Chondrocyte (in vitro differentiated cells): ENCODE results near the gene GTF2F2. TPM values are rescaled to one million over a fixed set of nuclear protein-coding genes. Genes with fewer than 3 reads are reported as not detected.

Experiments
- DNase-seq: peaks from one replicate; pipeline ENCODE4 v3.0.0; 2021; ENCODE audit warnings: mixed read lengths, low spot score
- H3K27ac Mint-ChIP-seq: one replicate; pipeline ENCODE4 v1.8.0; 2021; ENCODE audit warnings: mild to moderate bottlenecking, moderate library complexity, mixed read lengths; ENCODE audit not compliant: unreplicated experiment
- H3K27me3 Mint-ChIP-seq: 2 replicates; pipeline ENCODE4 v1.8.0; 2021; ENCODE audit warnings: low read depth, mixed read lengths
- H3K36me3 Mint-ChIP-seq: 2 replicates; pipeline ENCODE4 v1.8.0; 2021; ENCODE audit warnings: low read depth, mixed read lengths
- H3K4me1 Mint-ChIP-seq: 2 replicates; pipeline ENCODE4 v1.8.0; 2021; ENCODE audit warnings: low read depth, mild to moderate bottlenecking, mixed read lengths
- H3K4me3 Mint-ChIP-seq: one replicate; pipeline ENCODE4 v1.8.0; 2021; ENCODE audit warnings: mild to moderate bottlenecking, moderate library complexity, mixed read lengths; ENCODE audit not compliant: unreplicated experiment
- H3K9me3 Mint-ChIP-seq: 2 replicates; pipeline ENCODE4 v1.8.0; 2021; ENCODE audit warnings: low read depth, mixed read lengths
- CTCF ChIP-seq: fragments of 200-600 bp; sonication (generic); IDR thresholded peaks from 2 replicates; pipeline ENCODE4 v1.5.0; 2021; ENCODE audit warnings: antibody characterized with exemption, mild to moderate bottlenecking, moderate library complexity
- total RNA-seq: library from RNA; stranded (reverse); gene quantifications from 3 replicates; pipeline ENCODE4 v1.2.1, GENCODE V29; 2021

The GTF2F2 gene
- total RNA-seq, 1 donor from 2014 or later: 15.6 TPM

DNA sequence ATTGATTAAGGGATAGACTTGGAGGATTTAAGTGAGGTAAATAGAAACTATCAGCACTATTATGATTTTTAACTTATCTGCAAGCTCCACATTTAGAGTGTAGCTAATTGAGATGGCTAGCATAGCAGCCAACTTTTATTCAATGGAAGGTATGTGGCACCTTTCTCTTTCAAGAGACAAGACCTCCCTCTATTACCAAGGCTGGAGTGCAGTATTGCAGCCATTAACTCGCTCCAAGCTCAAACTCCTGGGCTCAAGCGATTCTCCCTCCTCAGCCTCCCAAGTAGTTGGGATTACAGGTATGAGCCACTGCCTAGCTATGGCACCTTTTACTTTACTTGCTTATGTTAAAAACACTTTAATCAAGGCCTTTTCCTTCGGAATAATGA is 212.5 kb downstream of the GTF2F2 start:
- peaks cover 94% of the 10 kb centered on the region for H3K4me1 Mint-ChIP-seq
- no peak for TF ChIP-seq CTCF
- H3K9me3 Mint-ChIP-seq: no peaks in the 10 kb centered on the region
- H3K27ac Mint-ChIP-seq: peak overlapping the region; percentile 87
- H3K27me3 Mint-ChIP-seq: no peaks in the 10 kb centered on the region
- DNase-seq: no peak
- H3K4me3 Mint-ChIP-seq: no peak overlapping the region
- peaks cover 23% of the 10 kb centered on the region for H3K36me3 Mint-ChIP-seq

- Mint-ChIP-seq H3K27ac (peak overlapping the region; percentile 39), H3K4me3 (no peak overlapping the region)
Observed at GRCh38 chr13:45333251-45333976, 213.1 kb downstream of the GTF2F2 start.

More at GRCh38 chr13:45333251-45333976, 213.1 kb downstream of the GTF2F2 start:
- H3K36me3 Mint-ChIP-seq: peaks cover 25% of the 10 kb centered on the region
- DNase-seq: no peak
- H3K9me3 Mint-ChIP-seq: no peaks in the 10 kb centered on the region
- TF ChIP-seq CTCF: no peak
- peaks cover 96% of the 10 kb centered on the region for H3K4me1 Mint-ChIP-seq
- no peaks in the 10 kb centered on the region for H3K27me3 Mint-ChIP-seq

Other genes starting within 250 kb of the GTF2F2 start
- 4.7 to 6.4 TPM (median 5.1 TPM) in 3 replicates for gene NUFIP1, start 131.0 kb upstream of the GTF2F2 start, total RNA-seq
- gene GPALPP1, start 131.0 kb upstream of the GTF2F2 start, total RNA-seq: 19.3 to 30.8 TPM (median 21.5 TPM) in 3 replicates
- not detected in 3 replicates for gene KCTD4, start 80.5 kb downstream of the GTF2F2 start, total RNA-seq
- gene TPT1, start 220.7 kb downstream of the GTF2F2 start, total RNA-seq: 2,987 to 3,118 TPM (median 2,990 TPM) in 3 replicates